ENCODE measurements around the gene SGK1.
"Not testable (repeated sequence)": the region's sequence is repeated elsewhere in the genome, so short reads cannot be mapped to it uniquely, and the experiment has no call there.

The SGK1 gene

DNA sequence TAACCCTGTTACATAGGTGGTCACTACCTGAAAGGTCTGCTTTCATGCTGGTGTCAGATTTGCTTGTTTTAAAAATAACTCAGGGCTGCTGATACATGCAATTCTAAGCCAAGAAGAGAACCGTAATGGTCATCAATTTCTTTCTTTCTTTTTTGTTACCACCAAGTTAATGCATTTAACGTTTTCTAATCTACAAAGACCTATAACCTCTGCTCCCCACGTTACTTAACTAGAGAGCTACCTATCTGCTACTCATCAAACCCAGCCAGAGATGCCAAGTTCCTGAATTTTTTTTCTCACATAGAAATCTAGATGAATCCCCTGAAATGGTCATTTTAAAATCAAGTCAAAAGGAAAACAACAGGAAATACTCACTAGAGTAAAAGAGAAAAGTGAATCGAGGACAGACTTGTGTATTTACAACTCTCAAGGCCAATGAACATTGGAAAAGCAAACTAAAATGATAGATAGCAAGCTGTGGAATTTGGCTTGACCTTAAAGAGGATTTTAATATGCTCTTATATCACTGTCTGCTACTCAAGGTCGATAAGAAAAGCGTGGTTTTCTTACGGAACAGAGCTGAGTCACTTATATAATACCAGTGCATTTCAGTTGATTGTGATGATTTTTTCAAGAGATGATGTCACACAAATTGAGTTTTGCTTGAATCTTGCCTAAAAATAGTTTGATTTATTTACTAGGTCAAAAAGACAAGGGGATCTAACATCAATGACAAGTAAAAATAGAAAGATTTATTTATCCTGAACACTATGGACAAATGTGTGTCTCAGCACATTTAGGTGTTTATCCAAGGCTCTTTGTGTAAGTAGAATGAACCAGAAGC lies 67.9 kb downstream of the SGK1 start:
- peak in 1 of 6 experiments; percentile 13 for DNase-seq

DNA sequence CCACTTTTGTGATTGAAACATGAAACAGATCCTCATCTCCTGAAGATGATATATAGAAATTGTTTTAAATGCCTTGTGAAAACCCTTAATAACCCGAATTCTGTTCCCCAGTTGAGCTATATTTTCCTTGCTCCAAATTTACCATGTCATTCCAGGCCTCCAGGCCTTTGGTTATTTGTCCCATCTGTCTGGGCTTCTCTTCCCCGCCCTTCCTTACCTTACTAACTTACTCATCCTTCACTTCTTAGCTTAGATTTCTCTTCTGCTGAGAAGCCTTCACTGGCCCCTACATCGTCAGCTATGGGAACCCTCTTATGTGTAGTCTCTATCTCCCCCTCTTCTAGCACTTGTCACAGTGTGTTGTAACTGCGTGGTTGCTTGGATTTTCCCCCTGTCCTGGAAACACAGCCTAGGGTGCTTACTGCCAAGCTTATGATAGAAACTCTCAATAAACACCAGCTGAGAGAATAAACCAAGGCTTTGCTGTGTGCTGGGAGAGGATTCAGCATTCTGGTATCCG lies 68.6 kb downstream of the SGK1 start:
- no peak for DNase-seq

DNA sequence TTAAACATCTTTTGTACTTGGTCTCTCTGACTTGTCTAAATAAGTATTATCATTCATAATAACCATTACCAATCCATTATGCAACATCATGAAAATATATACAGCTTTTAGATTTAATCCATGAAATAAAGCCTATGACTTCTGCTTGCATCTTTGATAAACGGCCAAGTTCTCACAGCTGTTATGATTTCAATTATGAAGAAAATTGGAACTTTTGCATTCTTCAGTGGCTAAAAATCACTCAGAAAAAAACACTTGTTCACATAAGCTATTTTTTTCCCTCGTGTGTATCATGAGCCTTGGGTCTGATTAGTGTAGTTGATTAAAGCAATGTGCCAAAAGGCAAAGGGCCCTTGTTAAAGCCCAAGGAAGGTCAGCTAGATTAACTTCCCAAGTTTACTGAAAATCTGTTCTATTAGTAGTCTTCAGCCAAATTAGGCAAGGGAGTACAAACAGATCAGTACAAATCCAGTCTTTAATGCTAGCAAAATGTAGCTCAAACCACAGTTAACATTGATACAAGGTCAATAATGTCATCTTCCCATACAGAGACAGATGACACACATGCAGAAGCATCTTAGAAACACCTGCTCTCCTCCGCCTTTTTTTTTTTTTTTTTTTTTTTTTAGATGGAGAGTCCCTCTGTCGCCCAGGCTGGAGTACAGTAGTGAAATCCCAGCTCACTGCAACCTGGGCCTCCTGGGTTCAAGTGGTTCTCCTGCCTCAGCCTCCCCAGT lies 69.9 kb downstream of the SGK1 start:
- no peak for DNase-seq

DNA sequence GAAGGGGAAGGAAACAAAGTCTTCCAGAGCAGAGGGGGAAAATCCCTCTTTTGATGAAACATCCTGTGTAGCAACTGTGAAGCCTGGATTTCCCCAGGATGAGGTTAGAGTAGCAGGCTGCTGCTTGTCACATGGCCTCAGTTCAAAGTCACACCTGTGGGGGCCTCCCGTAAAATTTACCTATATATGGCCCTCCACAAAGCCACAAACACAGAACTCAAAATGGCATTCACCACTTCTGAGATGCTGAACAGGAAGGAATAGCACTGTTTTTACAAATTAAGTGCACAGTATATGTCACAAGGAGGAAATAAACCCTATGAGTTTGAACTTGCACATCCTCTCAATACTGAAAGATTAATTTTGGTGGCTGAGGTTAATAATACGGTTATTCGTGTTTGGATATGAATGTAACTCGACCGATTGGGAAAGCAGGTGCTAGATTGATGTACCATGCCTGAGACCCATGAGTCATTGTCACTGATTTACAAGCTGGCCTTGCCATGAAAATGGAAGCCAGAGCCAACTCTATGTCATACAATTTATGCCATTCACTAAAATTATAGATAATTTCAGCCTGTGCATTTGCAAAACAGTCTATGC lies 70.6 kb downstream of the SGK1 start:
- DNase-seq = peak; percentile 51 to 94 (median 84)

DNA sequence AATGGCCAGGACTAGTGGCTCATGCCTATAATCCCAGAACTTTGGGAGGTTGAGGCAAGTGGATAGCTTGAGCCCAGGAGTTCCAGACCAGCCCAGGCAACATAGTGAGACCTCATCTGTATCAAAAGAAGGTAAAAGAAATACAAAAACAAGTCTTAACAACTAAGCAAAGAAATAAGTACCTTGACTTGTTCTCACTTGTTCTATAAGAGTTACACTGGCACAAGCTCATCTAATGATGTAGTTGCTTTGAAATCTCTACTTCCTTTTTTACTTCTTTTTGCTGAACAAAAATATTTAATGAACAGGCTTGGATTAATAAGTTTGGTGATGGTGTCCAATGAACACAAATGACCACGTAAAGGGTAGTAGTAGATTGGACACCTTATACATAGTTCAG lies 72.2 kb downstream of the SGK1 start:
- no peak for DNase-seq

DNA sequence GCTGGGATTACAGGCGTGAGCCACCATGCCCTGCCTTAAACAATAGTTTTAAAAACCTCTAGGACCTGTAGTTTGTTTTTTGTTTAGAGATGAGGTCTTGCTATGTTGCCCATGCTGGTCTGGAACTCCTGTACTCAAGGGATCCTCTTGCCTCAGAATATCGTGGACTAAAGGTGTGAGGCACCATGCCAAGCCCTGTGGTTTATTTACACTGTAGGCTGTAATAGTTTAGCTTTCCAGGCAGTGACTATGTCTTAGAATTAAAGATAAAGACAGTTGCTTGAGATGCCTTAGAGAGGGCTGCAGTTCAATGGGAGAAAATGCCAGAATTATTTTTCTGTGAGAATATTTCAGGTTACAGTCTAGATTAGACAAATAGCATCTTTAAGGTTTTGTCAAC lies 72.9 kb downstream of the SGK1 start:
- DNase-seq = no peak

DNA sequence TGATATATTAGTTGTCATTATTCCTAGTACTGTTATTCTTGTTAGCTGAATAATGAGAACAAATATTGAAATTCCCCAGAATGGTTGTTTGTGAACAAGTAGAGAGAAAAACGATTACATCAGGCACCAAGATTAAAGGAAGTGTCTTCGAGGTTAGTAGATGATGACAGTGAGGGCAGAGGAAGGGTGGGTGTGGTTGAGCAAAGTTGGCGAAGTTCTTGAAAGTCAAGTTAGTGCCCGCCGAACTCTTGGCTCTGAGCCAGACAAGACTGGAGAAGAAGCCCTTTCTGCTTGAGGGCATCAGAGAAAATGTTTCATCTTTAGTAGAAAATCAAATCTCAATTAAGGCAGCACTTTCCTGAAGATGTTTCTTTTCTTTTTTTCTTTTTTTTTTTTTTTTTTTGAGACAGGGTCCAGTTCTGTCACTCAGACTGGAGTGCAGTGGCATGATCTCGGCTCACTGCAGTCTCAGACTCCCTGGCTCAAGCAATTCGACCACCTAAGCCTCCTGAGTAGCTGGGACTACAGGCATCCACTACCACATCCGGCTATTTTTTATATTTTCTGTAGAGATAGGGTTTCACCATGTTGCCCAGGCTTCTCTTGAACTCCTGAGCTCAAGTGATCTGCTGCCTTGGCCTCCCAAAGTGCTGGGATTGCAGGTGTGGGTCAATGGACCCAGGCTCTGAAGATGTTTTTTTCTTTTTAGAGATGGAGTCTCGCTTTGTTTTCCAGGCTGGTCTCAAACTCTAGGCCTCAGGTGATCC lies 77.1 kb downstream of the SGK1 start:
- DNase-seq = peak; percentile 65 to 93 (median 88)

DNA sequence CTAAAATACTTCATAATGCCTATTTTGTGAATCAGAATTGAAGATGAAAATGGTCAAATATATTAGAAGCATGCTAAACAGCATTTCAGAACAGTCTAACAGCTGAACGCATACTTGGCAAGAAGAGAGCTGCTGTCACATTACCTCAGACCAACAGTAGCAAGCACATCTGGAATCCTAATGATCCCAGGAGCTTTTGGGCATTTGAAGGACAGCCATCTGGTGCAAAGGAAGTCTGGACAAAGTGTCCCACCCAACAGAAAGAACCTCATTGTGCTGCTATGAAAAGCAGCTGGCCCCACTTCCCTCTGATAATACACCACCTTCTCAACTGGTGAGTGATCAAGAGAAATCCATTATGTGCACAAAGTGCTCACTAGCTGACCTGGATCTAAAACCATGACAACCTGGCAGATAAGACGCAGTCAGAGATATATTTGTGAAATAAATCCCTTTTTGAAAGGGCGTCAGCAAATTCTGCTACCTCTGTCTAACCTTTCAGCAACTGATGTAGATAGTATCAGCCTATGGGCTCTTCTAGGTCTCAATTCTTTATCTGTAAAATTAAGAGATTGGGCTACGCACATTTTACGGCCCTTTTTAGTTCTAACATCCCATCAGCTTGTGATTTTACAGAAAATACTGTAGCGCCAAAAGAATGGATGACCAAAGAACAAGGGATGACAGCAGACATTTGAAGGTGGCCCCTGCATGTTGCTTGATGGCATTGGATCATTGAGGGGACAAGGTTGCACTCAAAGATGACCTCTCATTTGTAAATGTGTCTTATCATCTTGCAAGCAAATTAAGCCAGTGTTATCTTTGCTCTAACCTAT lies 78.7 kb downstream of the SGK1 start:
- DNase-seq = no peak

DNA sequence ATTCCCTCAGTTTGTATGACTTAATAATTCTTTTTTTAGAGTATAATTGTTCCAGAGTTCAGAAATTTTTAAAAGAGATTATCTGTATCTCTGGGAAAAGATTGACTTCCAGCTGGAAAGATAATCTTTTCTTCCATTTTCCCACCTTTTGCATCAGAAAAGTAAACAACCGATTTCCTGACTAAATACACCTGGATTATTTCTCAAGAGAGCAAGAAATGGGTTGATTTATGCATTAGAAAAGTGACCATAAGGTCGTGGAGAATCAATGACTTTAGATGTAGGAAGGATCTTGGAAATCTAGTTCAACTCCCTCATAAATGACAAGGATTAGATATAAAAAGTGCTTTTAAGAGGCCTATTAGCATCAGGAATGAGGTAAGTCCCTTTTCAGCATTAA lies 79.9 kb downstream of the SGK1 start:
- DNase-seq = no peak

DNA sequence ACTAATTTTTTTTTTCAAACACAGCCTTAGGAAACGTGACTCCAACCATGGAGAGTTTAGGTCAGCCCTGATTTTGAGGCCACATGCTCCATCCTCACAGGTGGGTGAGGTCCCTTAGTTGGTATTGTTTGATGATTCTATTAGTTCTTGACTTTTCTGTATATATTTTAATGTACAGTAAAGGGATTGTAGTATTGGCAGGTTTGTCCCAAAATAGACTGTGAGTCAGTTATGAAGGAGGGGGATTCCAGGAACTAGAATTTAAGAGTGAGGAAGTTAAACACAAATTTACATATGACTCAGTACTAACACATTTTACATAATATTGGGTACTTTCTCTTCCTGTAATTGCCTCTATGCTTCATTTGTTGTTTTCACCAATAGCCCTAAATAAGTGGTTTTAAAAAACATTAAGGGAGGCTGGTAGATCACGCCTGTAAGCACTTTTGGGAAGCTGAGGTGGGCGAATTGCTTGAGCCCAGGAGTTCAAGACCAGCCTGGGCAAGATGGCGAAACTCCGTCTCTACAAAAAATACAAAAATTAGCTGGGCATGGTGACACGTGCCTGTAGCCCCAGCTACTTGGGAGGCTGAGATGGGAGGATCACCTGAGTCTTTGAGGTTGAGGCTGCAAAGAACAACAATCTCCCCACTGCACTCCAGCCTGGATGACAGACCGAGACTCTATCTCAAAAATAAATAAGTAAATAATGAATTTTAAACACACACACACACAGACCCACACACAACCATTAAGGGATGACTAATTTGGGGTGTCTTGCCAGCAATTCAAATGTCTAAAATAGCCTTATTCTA lies 81.8 kb downstream of the SGK1 start:
- DNase-seq = no peak

DNA sequence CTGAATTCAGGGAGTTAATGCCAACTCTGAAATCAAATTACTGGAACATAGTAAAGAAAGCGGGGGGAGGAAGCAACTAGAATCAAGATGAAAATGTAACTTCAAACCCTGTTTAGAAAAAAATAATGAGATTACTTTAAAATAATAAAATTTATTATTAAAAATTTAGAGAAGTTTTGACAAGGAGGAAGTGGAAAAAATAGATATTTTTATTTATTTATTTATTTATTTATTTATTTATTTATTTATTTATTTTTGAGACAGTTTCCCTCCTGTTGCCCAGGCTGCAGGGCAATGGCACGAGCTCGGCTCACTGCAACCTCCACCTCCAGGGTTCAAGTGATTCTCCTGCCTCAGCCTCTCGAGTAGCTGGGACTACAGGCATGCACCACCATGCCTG lies 82.6 kb downstream of the SGK1 start:
- not testable (repeated sequence) for DNase-seq

DNA sequence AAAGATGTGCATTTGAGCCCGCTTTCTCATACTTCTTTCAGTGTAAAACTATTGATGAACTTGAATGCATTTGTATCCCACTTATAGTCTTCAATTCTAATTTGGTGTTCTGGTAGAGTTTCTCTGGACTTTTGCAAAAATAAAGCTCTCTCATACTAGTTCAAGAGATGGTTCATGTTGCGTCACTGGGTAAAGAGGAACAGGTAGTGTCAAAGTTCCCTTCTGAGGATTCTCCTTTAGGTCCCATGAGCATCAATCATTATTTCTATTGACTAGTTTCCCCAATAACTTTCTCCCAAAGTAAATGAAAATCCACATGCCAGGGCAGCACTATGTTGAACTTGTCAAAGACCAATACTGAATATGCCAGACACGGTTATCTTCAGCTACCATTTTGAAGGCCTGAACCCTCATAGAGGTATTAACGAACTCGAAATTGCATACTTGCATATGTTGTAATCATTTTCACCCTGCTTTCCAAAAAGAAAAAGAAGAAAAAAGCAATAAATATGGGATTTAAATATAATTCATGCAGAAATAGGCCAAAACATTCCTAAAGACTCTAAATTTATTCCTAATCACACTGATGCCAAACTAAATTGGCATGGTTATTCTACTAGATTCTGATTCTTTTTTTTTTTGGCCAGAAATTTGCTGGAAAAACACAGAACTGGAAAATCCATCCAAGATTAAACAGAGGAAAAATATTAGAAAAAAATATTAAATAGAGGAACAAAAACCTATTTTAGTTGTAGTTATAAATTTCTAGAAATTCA lies 84.5 kb downstream of the SGK1 start:
- DNase-seq = no peak

DNA sequence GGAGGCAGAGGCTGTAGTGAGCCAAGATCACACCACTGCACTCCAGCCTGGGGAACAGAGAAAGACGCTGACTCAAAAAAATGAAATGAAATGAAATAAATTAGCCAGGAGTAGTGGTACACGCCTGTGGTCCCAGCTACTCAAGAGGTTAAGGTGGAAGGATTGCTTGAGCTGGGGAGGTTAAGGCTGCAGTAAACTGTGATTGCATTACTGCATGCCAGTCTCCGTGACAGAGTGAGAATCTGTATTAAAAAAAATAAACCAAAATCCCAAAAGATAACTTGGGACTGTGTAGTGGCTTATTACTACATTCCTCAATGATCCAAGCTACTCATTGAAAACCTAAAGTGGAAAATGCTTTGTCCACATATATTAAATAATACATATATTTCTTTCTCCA lies 87.0 kb downstream of the SGK1 start:
- no peak for DNase-seq

DNA sequence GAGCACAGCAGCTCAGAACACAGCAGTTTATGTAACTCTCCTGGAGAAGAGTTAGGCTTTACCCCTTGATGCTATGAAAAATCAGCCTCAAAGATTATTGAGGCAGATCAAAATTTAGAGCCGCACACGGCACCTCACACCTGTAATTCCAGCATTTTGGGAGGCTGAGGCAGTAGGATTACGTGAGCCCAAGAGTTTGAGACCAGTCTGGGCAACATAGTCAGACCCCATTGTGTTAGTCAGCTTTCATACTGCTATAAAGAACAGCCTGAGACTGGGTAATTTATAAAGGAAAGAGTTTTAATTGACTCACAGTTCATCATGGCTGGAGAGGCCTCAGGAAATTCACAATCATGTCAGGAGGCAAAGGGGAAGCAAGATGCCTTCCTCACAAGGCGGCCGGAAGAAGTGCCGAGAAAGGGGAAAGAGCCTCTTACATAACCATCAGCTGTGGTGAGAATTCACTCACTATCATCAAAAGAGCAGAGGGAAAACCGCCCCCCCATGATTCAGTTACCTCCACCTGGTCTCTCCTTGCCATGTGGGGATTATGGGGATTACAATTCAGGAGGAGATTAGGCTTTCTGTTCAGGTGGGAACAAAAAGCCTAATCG lies 87.7 kb downstream of the SGK1 start:
- peak in 1 of 6 experiments; percentile 7 for DNase-seq

DNA sequence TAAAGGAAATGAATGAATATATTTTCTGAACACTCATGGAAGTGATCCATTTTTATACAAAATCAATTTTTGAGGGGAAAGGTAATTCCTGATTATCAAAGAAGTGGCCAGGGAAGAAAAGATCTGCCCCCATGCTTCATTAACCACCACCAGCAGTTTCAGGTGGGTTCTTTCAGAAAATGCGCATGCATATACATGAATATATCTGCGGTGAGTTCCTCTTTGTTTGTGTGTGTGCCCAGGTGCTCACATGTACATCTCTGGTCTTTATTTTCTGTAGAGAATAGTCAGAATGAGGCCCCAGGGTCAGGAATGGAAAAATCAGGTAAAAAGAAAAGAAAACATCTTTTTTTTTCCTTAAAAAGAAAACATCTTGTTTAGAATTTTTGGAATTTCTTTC lies 88.4 kb downstream of the SGK1 start:
- DNase-seq = no peak

DNA sequence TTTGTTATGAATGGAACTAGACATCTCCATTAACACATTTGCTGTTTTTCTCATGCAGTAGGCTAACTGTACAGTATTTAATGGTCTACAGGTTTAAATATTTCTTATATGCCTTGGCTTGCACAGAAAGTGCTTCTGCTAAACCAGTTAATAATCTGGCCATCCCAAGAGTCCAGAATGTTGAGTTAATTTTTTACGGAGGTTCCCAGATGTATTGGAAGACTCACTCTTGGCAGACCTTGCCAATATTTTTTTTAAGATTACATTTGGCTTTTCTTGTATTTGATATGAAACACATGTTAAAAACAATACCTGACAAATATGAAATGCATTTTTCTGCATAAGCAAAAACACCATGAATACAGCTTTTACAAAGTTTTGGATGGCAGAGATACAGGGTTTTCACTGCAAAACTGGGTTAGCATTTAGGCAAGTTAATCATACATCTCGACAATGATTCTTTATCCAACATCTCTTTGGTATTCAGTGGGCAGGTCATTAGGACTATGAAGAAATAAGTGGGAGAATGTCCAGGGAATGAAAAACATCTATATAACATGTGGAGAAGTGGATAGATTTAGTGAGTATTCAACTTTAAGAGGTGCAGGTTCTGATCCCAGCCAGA lies 94.0 kb downstream of the SGK1 start:
- DNase-seq = no peak

DNA sequence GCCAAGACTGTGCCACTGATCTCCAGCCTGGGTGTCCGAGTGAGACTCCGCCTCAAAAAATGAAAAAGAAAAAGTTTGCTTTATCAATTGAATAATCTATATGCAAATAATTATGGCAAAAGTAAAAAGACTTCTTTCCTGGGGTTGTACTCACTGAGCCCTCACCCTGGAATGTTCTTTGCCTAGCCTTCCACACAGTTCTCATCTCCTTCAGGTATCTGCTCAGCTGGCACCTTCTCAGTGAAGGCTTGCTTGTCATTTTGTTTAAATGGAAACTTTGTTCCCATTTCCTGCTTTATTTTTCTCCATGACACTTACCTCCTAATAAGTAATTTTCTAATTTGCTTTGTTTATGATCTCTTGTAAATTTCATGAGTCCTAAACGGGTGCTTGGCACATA lies 96.7 kb downstream of the SGK1 start:
- DNase-seq = no peak

DNA sequence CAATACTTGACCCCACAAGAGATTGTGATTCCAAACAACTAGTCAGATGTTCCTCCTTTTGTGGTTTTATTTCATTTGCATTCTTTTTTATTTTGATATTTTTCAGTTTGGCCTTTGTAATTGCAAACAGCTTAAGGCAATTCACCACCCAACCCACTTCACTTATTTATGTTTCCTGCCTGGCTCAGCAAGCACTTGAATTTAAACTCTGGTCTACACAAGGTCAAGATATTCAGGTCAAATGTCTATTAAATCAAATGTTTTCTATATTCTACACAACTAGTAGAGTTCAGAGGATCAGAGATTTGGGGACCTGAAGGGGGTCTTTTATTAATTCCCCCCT lies 100.1 kb downstream of the SGK1 start:
- no peak for DNase-seq

DNA sequence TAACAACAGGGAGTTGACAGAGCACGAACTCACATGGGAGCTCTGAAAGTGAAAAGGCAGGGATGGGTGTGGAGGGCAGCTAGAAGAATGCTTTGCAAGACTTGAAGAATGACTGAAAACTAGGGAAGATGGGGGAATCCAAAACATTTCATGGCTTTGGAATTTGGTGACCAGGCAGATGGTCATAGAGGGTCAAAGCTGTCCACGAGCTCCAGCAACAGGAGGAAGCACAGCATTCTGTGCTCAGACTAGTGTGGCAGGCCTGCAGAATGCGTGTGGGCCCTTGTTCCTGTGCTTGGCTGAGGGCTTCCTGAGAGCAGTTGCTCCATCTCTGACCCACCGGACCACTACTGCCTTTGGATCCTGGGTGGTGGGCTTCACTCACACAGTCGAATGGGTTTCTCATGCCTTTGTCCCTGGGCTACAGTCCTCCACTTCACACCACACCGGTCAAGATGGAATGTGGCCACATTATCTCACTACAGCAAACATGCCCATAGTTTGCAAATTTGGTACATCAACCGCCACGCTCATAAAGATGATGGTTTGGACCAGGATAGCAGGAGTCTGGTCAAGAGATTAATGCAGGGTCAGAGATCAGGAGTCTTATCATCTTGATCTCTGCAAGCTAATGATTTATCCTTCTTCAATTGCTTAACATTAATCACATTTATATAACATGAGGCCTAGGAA lies 100.7 kb downstream of the SGK1 start:
- DNase-seq = no peak
